GM19240 (cell line): ENCODE measurements around the gene CEP170B.
"Not testable (repeated sequence)": the region's sequence is repeated elsewhere in the genome, so short reads cannot be mapped to it uniquely, and the experiment has no call there.

Experiments used
- DNase-seq: peaks from one replicate; pipeline ENCODE4 v3.0.0; 2011; ENCODE audit warnings: low spot score; ENCODE audit not compliant: insufficient read length

The CEP170B gene

GRCh38 chr14:104865081-104865630 lies at the start of gene CEP170B:
CEP170B (plus strand) TSS chr14:104865268; CDS start chr14:104868451, 3,183 bp downstream.
- no peak for DNase-seq

GRCh38 chr14:104816616-104816884 lies 48.5 kb upstream of the CEP170B start:
- DNase-seq = no peak

GRCh38 chr14:104817930-104818713 lies 46.9 kb upstream of the CEP170B start:
- DNase-seq = no peak

- no peak for DNase-seq
These were observed 46.3 kb upstream of the CEP170B start for GRCh38 chr14:104818714-104819161.

- no peak for DNase-seq
These were observed 45.7 kb upstream of the CEP170B start for GRCh38 chr14:104819361-104819781.

GRCh38 chr14:104820669-104821228 lies 44.3 kb upstream of the CEP170B start:
- no peak for DNase-seq

- DNase-seq = no peak
These were observed 43.7 kb upstream of the CEP170B start for GRCh38 chr14:104821229-104821945.

GRCh38 chr14:104821971-104822608 lies 43.0 kb upstream of the CEP170B start:
- DNase-seq = no peak

- no peak for DNase-seq
These were observed 42.0 kb upstream of the CEP170B start for GRCh38 chr14:104822821-104823615.

GRCh38 chr14:104824353-104824997 lies 40.6 kb upstream of the CEP170B start:
- no peak for DNase-seq

GRCh38 chr14:104826189-104826860 lies 38.7 kb upstream of the CEP170B start:
- peak; percentile 83 for DNase-seq

GRCh38 chr14:104826861-104827176 lies 38.2 kb upstream of the CEP170B start:
- DNase-seq = no peak

GRCh38 chr14:104827177-104828055 lies 37.7 kb upstream of the CEP170B start:
- peak; percentile 56 for DNase-seq

- DNase-seq = no peak
These were observed 34.3 kb upstream of the CEP170B start for GRCh38 chr14:104830781-104831180.

- not testable (repeated sequence) for DNase-seq
These were observed 28.7 kb upstream of the CEP170B start for GRCh38 chr14:104836171-104836935.

- DNase-seq = no peak
These were observed 23.3 kb upstream of the CEP170B start for GRCh38 chr14:104841730-104842129.

- no peak for DNase-seq
These were observed 22.1 kb upstream of the CEP170B start for GRCh38 chr14:104843006-104843405.
